Measurements from ENCODE around the gene BBS1.

DNA sequence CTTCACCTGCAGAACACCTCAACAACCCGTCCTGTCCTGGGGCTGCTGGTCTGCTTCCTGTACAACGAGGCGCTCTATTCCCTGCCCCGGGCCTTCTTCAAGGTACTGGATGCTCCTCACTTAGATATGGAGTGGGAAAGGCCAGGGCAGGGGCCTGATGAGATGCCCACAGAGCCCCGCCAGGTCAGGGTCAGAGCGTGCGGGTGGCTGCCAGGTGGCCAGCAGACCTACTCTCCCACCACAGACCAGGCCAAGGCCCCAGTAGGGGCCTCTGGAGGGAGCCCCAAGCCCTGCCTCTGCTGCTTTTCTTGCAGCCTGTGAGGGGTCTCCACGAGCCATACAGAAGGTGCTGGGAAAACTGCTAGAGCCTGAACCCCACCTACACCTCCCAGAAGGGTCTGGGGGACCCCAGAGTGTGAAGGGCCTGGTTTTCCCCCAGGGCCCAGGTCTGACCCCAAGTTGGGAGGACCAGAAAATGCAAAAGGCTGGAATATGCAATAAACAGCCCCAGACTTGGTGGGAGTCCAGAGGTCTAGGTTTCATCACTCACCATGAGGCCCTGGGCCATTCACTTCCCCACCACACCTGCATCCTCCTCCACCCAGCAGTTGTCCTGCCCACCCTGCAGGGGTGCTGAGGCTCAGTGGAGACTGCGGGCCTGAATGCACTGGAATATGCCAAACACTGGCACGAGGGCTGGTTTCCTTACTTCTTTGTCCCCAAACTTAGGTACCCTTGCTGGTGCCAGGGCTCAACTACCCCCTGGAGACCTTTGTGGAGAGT, 20.7 kb downstream of the BBS1 start:
- TF ChIP-seq GATA2 (IDR thresholded peaks at IDR 0.05; ENCODE audit: low read depth, low read length) (no peak), GATA3 (IDR thresholded peaks at IDR 0.05; ENCODE audit: low read depth, low read length) (no peak)
